Stimulated activated naive CD4-positive, alpha-beta T cell (primary cell): ENCODE results near the gene RGS14.
A peak's percentile ranks its signal among the peaks of the same experiment; 100 is the strongest.
"Not testable (repeated sequence)": the region's sequence is repeated elsewhere in the genome, so short reads cannot be mapped to it uniquely, and the experiment has no call there.

ENCODE experiments used
- DNase-seq, 6 experiments: peaks; one replicate each; lab custom pipeline; 2025; lab: John Stamatoyannopoulos, UW

Gene RGS14

GRCh38 chr5:177403792-177404640 is 46.3 kb downstream of the RGS14 start:
- peak; percentile 60 to 85 (median 74) for DNase-seq

GRCh38 chr5:177404641-177405179 is 47.0 kb downstream of the RGS14 start:
- no peak for DNase-seq

- no peak for DNase-seq
These were observed 47.6 kb downstream of the RGS14 start for GRCh38 chr5:177405312-177405711.

- DNase-seq, result no peak
These were observed 48.1 kb downstream of the RGS14 start for GRCh38 chr5:177405805-177406204.

- no peak for DNase-seq
These were observed 51.5 kb downstream of the RGS14 start, which contains the start of gene F12 for GRCh38 chr5:177409043-177409801. F12 (minus strand) TSS chr5:177409564; CDS start chr5:177409527, 37 bp downstream.

GRCh38 chr5:177410575-177410974 is 52.9 kb downstream of the RGS14 start:
- DNase-seq, result no peak

GRCh38 chr5:177412603-177413233 is 55.0 kb downstream of the RGS14 start:
- no peak for DNase-seq

GRCh38 chr5:177414481-177414880 is 56.8 kb downstream of the RGS14 start:
- DNase-seq, result no peak

GRCh38 chr5:177417081-177417480 is 59.4 kb downstream of the RGS14 start:
- not testable (repeated sequence) for DNase-seq

GRCh38 chr5:177419046-177419445 is 61.3 kb downstream of the RGS14 start:
- DNase-seq, result no peak

GRCh38 chr5:177420472-177420871 is 62.7 kb downstream of the RGS14 start:
- DNase-seq, result not testable (repeated sequence)

GRCh38 chr5:177421062-177421798 is 63.5 kb downstream of the RGS14 start:
- no peak for DNase-seq
